ENCODE data around the gene NUP37. TPM values are rescaled to one million over a fixed set of nuclear protein-coding genes. Genes with fewer than 3 reads are reported as not detected.
A peak's percentile ranks its signal among the peaks of the same experiment; 100 is the strongest.

The NUP37 gene
- total RNA-seq, 1 experiment from 2014 or later: 77.5 TPM

DNA sequence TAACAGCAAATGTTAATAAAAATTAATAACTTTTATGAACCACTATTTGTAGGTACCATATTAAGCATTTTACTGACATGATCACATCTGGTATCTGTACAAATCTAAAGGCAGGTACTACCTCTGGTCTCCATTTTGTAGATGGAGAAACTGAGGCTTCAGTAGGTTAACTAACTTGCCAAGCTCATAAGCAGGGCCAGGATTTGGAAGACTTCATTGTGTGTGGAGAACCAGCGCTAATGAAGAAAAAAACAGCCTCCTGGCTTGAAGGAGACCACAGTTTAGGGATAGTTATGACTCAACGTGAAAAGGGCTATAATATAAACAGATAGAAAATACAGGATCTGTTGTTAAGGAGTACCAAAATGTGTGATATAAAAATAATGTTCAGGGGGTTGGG, 1.0 kb downstream of the NUP37 start:
- peaks cover 0 to 16% of the 10 kb centered on the region in 2 experiments; a peak in 3 of 4 replicates for H3K4me1 ChIP-seq (ENCODE audit: control insufficient read depth in 1 of 2, insufficient read depth in 2 of 2, low read length in 2 of 2)
- ChIA-PET POLR2A (no interaction called here), RAD21 (ENCODE audit: low non-redundant PET in 1 of 2, low total read pairs in 2 of 2, uncharacterized antibody in 2 of 2, unreplicated experiment in 2 of 2) (no interaction called here), CTCF (no interaction called here)
- ATAC-seq (no peak), DNase-seq (ENCODE audit: low read depth, low spot score) (no peak)
- no peaks in the 10 kb centered on the region for H4K20me1 ChIP-seq (ENCODE audit: insufficient read depth)
- no TSS peak for BruUV-seq (replicated peaks)
- H3K27me3 ChIP-seq (ENCODE audit: insufficient read depth, low read length): no peaks in the 10 kb centered on the region
- H3K9ac ChIP-seq (ENCODE audit: low read length): peak overlapping the region; percentile 92
- peak overlapping the region; percentile 89 for H3K4me2 ChIP-seq (ENCODE audit: low read length)
- H3K36me3 ChIP-seq (ENCODE audit: control insufficient read depth in 1 of 2, insufficient read depth in 2 of 2, low read length in 2 of 2): peaks cover 8 to 11% of the 10 kb centered on the region in 2 experiments
- TF ChIP-seq TCF7L2 (IDR thresholded peaks at IDR 0.05; ENCODE audit: borderline replicate concordance, extremely low read depth, insufficient read depth, insufficient read length) (no peak), FOSL1 (IDR thresholded peaks at IDR 0.05; ENCODE audit: low read depth) (no peak), POLR2AphosphoS5 (IDR thresholded peaks at IDR 0.05; ENCODE audit: low read depth, low read length) (0 out of 2 replicates have a peak, but pooled peaks have one; percentile 8)
- TF ChIP-seq, protein P1, sequence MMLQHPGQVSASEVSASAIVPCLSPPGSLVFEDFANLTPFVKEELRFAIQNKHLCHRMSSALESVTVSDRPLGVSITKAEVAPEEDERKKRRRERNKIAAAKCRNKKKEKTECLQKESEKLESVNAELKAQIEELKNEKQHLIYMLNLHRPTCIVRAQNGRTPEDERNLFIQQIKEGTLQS (IDR thresholded peaks at IDR 0.05): no peak
- no peaks in the 10 kb centered on the region for H3K9me2 ChIP-seq (ENCODE audit: insufficient read depth)
- no peak overlapping the region for H3K27ac ChIP-seq (ENCODE audit: low read depth, low read length)
- H3K79me2 ChIP-seq (ENCODE audit: insufficient read depth, low read length): peaks cover 58% of the 10 kb centered on the region
- intact Hi-C loops (cut with micrococcal nuclease): no loop called here
- no peaks in the 10 kb centered on the region for H3K9me3 ChIP-seq (ENCODE audit: control insufficient read depth in 1 of 2, insufficient read depth in 1 of 2, low read depth in 1 of 2, low read length in 2 of 2)
- peak overlapping the region; percentile 88 to 97 for H3K4me3 ChIP-seq (replicated peaks in 1 of 2; ENCODE audit: low read depth in 1 of 2, low read length in 2 of 2)
- no peak overlapping the region for H2AFZ ChIP-seq (ENCODE audit: low read depth, low read length, poor library complexity, severe bottlenecking)

DNA sequence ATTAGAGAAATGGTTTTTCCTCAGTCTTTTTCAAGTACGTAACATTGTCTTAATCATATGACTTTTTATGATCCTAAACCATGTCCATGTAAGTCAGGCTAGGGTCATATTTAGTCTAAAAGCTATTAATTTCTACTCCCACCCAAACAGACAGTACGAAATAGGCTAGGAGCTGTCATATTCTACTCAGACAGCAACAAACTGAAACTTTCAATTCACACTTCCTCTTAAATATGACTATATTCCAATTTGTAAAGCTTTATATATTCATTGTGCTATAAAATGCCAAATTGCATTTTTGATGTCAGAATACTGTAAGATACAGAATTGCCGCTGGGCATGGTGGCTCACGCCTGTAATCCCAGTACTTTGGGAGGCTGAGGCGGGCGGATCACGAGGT, 3.5 kb downstream of the NUP37 start:
- DNase-seq (ENCODE audit: low read depth, low spot score) (no peak), ATAC-seq (no peak)
- POLR2A ChIA-PET: no interaction called here
- Histone ChIP-seq H3K9me3 (ENCODE audit: control insufficient read depth in 1 of 2, insufficient read depth in 1 of 2, low read depth in 1 of 2, low read length in 2 of 2) (no peaks in the 10 kb centered on the region), H3K9ac (ENCODE audit: low read length) (no peak overlapping the region), H4K20me1 (ENCODE audit: insufficient read depth) (no peaks in the 10 kb centered on the region), H3K4me3 (replicated peaks in 1 of 2; ENCODE audit: low read depth in 1 of 2, low read length in 2 of 2) (no peak overlapping the region), H3K9me2 (ENCODE audit: insufficient read depth) (no peaks in the 10 kb centered on the region), H3K27me3 (ENCODE audit: insufficient read depth, low read length) (no peaks in the 10 kb centered on the region), H3K79me2 (ENCODE audit: insufficient read depth, low read length) (peaks cover 38% of the 10 kb centered on the region), H3K4me1 (ENCODE audit: control insufficient read depth in 1 of 2, insufficient read depth in 2 of 2, low read length in 2 of 2) (peaks cover 0 to 10% of the 10 kb centered on the region in 2 experiments; a peak in 3 of 4 replicates), H3K36me3 (ENCODE audit: control insufficient read depth in 1 of 2, insufficient read depth in 2 of 2, low read length in 2 of 2) (peaks cover 8 to 21% of the 10 kb centered on the region in 2 experiments), H2AFZ (ENCODE audit: low read depth, low read length, poor library complexity, severe bottlenecking) (no peak overlapping the region), H3K27ac (ENCODE audit: low read depth, low read length) (no peak overlapping the region), H3K4me2 (ENCODE audit: low read length) (no peak overlapping the region)
- intact Hi-C loops (cut with micrococcal nuclease): no loop called here
- RAD21 ChIA-PET (ENCODE audit: low non-redundant PET in 1 of 2, low total read pairs in 2 of 2, uncharacterized antibody in 2 of 2, unreplicated experiment in 2 of 2): no interaction called here
- CTCF ChIA-PET: no interaction called here
- BruUV-seq (replicated peaks): no TSS peak
- no peak for TF ChIP-seq ELF1 (IDR thresholded peaks at IDR 0.05; ENCODE audit: borderline replicate concordance, low read depth)
- no peak for TF ChIP-seq EZH2phosphoT487 (IDR thresholded peaks at IDR 0.05; ENCODE audit: borderline replicate concordance)
- TF ChIP-seq FOSL1 (IDR thresholded peaks at IDR 0.05; ENCODE audit: low read depth): no peak
- TF ChIP-seq YY1 (IDR thresholded peaks at IDR 0.05; ENCODE audit: extremely low read depth, insufficient replicate concordance, low read depth, low read length): no peak
- no peak for TF ChIP-seq SIN3A (IDR thresholded peaks at IDR 0.05; ENCODE audit: low read depth)
- TF ChIP-seq EGR1 (IDR thresholded peaks at IDR 0.05; ENCODE audit: low read depth): no peak
- no peak for TF ChIP-seq ZBTB33 (IDR thresholded peaks at IDR 0.05; ENCODE audit: extremely low read depth, insufficient replicate concordance, low read length)
- no peak for TF ChIP-seq ZFX (IDR thresholded peaks at IDR 0.05)
- TF ChIP-seq POLR2AphosphoS5 (IDR thresholded peaks at IDR 0.05; ENCODE audit: low read depth, low read length): no peak
- TF ChIP-seq RAD21 (IDR thresholded peaks at IDR 0.05; ENCODE audit: low read depth): no peak
- TF ChIP-seq SP1 (IDR thresholded peaks at IDR 0.05; ENCODE audit: low read depth): no peak
- TF ChIP-seq, protein P1 (IDR thresholded peaks at IDR 0.05): no peak
- TF ChIP-seq EZH2 (IDR thresholded peaks at IDR 0.05): no peak
- no peak for TF ChIP-seq TCF7L2 (IDR thresholded peaks at IDR 0.05; ENCODE audit: borderline replicate concordance, extremely low read depth, insufficient read depth, insufficient read length)
- TF ChIP-seq CBX3 (IDR thresholded peaks at IDR 0.05; ENCODE audit: low read depth): no peak
- no peak for TF ChIP-seq CTCF (IDR thresholded peaks at IDR 0.05 in 2 of 3, conservative IDR thresholded peaks at IDR 0.05 in 1 of 3; ENCODE audit: borderline replicate concordance in 1 of 3, insufficient read depth in 1 of 3, low read depth in 2 of 3, low read length in 2 of 3)

Data from HCT116 (cell line).